ENCODE data around the gene SOX5.

SOX5 gene

GRCh38 chr12:23686095-23686494 lies 263.4 kb downstream of the SOX5 start:
- no peak for DNase-seq (ENCODE audit: low spot score)

- DNase-seq (ENCODE audit: low spot score): no peak
Measured at GRCh38 chr12:23684121-23684520, 265.3 kb downstream of the SOX5 start.

- no peak for DNase-seq (ENCODE audit: low spot score)
Measured at GRCh38 chr12:23681237-23681636, 268.2 kb downstream of the SOX5 start.

GRCh38 chr12:23674064-23674463 lies 275.4 kb downstream of the SOX5 start:
- no peak for DNase-seq (ENCODE audit: low spot score)

GRCh38 chr12:23671881-23672280 lies 277.6 kb downstream of the SOX5 start:
- no peak for DNase-seq (ENCODE audit: low spot score)

- no peak for DNase-seq (ENCODE audit: low spot score)
Measured at GRCh38 chr12:23670684-23671083, 278.8 kb downstream of the SOX5 start.

GRCh38 chr12:23669691-23670090 lies 279.8 kb downstream of the SOX5 start:
- DNase-seq (ENCODE audit: low spot score): no peak

- no peak for DNase-seq (ENCODE audit: low spot score)
Measured at GRCh38 chr12:23666866-23667265, 282.6 kb downstream of the SOX5 start.

- no peak for DNase-seq (ENCODE audit: low spot score)
Measured at GRCh38 chr12:23662966-23663365, 286.5 kb downstream of the SOX5 start.

- DNase-seq (ENCODE audit: low spot score): no peak
Measured at GRCh38 chr12:23659131-23659530, 290.3 kb downstream of the SOX5 start.

- no peak for DNase-seq (ENCODE audit: low spot score)
Measured at GRCh38 chr12:23657598-23657997, 291.9 kb downstream of the SOX5 start.

GRCh38 chr12:23655884-23656283 lies 293.6 kb downstream of the SOX5 start:
- no peak for DNase-seq (ENCODE audit: low spot score)

- DNase-seq (ENCODE audit: low spot score): no peak
Measured at GRCh38 chr12:23655112-23655511, 294.4 kb downstream of the SOX5 start.

- DNase-seq (ENCODE audit: low spot score): no peak
Measured at GRCh38 chr12:23648546-23648945, 300.9 kb downstream of the SOX5 start.

GRCh38 chr12:23640754-23641153 lies 308.7 kb downstream of the SOX5 start:
- DNase-seq (ENCODE audit: low spot score): no peak

- no peak for DNase-seq (ENCODE audit: low spot score)
Measured at GRCh38 chr12:23634344-23634743, 315.1 kb downstream of the SOX5 start.

GRCh38 chr12:23631786-23632377 lies 317.6 kb downstream of the SOX5 start:
- no peak for DNase-seq (ENCODE audit: low spot score)

GRCh38 chr12:23630524-23630923 lies 318.9 kb downstream of the SOX5 start:
- no peak for DNase-seq (ENCODE audit: low spot score)

- no peak for DNase-seq (ENCODE audit: low spot score)
Measured at GRCh38 chr12:23628806-23629205, 320.7 kb downstream of the SOX5 start.

GRCh38 chr12:23626791-23627190 lies 322.7 kb downstream of the SOX5 start:
- DNase-seq (ENCODE audit: low spot score): no peak

- no peak for DNase-seq (ENCODE audit: low spot score)
Measured at GRCh38 chr12:23621900-23622299, 327.6 kb downstream of the SOX5 start.

GRCh38 chr12:23618718-23619117 lies 330.8 kb downstream of the SOX5 start:
- no peak for DNase-seq (ENCODE audit: low spot score)

GRCh38 chr12:23617749-23618148 lies 331.7 kb downstream of the SOX5 start:
- DNase-seq (ENCODE audit: low spot score): no peak

GRCh38 chr12:23614280-23614679 lies 335.2 kb downstream of the SOX5 start:
- no peak for DNase-seq (ENCODE audit: low spot score)

GRCh38 chr12:23611320-23611719 lies 338.1 kb downstream of the SOX5 start:
- no peak for DNase-seq (ENCODE audit: low spot score)

All from left forelimb (tissue), 1 donor.